GM19035 (cell line): Measurements from ENCODE around the gene WARS2.

Experiments used
- ATAC-seq: cut with Tn5 transposase; IDR thresholded peaks from one replicate; pipeline ENCODE4 v1.9.1; 2021; ENCODE audit not compliant: unreplicated experiment

Gene WARS2

GRCh38 chr1:118985640-118986554 is 154.6 kb downstream of the WARS2 start:
- no peak for ATAC-seq

GRCh38 chr1:118984722-118985639 is 155.5 kb downstream of the WARS2 start:
- ATAC-seq: no peak

GRCh38 chr1:118984086-118984721 is 156.2 kb downstream of the WARS2 start:
- ATAC-seq: no peak

- no peak for ATAC-seq
These were observed 156.9 kb downstream of the WARS2 start for GRCh38 chr1:118983558-118984041.

GRCh38 chr1:118982821-118983557 is 157.5 kb downstream of the WARS2 start:
- no peak for ATAC-seq

GRCh38 chr1:118982266-118982665 is 158.2 kb downstream of the WARS2 start:
- no peak for ATAC-seq

- no peak for ATAC-seq
These were observed 159.0 kb downstream of the WARS2 start for GRCh38 chr1:118981436-118981835.
